ENCODE measurements around the gene DMXL2.

- TF ChIP-seq FOXM1 (IDR thresholded peaks at IDR 0.05; ENCODE audit: borderline replicate concordance) (no peak), FOXK2 (IDR thresholded peaks at IDR 0.05) (no peak), FOXA1 (IDR thresholded peaks at IDR 0.05) (no peak), ARNT (IDR thresholded peaks at IDR 0.05) (no peak), CTBP1 (IDR thresholded peaks at IDR 0.05; ENCODE audit: borderline replicate concordance) (no peak), BHLHE40 (IDR thresholded peaks at IDR 0.05; ENCODE audit: borderline replicate concordance) (no peak), NFRKB (IDR thresholded peaks at IDR 0.05) (no peak), SP1 (IDR thresholded peaks at IDR 0.05) (no peak), ELF4 (IDR thresholded peaks at IDR 0.05) (no peak), ZNF384 (IDR thresholded peaks at IDR 0.05) (no peak), TARDBP (IDR thresholded peaks at IDR 0.05) (no peak), SUZ12 (IDR thresholded peaks at IDR 0.05) (no peak)
- TF ChIP-seq, protein P1, sequence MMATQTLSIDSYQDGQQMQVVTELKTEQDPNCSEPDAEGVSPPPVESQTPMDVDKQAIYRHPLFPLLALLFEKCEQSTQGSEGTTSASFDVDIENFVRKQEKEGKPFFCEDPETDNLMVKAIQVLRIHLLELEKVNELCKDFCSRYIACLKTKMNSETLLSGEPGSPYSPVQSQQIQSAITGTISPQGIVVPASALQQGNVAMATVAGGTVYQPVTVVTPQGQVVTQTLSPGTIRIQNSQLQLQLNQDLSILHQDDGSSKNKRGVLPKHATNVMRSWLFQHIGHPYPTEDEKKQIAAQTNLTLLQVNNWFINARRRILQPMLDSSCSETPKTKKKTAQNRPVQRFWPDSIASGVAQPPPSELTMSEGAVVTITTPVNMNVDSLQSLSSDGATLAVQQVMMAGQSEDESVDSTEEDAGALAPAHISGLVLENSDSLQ (IDR thresholded peaks at IDR 0.05): no peak
Observed at GRCh38 chr15:51561271-51561670, 61.3 kb downstream of the DMXL2 start.

Data from HEK293T (cell line).